ENCODE measurements around the gene POU1F1.
"Not testable (repeated sequence)": the region's sequence is repeated elsewhere in the genome, so short reads cannot be mapped to it uniquely, and the experiment has no call there.

POU1F1 gene

DNA sequence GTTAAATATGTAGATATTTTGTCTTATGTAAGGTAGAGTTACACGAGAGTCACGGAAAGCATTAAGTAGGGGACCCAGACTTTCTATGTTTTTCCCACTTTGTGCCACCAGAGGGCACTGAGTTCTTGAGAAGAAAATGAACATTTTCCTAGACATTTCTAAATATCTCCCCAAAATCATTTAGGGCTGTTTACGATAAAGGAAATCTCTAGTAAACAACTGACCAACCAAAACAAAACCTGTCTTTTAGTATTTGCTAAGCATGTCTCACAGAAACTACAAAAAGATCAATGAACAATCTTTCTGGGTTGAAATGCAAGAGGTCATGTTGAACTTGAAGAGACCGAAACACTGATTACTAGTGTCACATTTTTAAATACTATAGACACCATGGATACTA is 16.1 kb downstream of the POU1F1 start:
- DNase-seq (ENCODE audit: extremely low read depth in 1 of 2, low read depth in 1 of 2), result peak in 1 of 2 donors; percentile 16

DNA sequence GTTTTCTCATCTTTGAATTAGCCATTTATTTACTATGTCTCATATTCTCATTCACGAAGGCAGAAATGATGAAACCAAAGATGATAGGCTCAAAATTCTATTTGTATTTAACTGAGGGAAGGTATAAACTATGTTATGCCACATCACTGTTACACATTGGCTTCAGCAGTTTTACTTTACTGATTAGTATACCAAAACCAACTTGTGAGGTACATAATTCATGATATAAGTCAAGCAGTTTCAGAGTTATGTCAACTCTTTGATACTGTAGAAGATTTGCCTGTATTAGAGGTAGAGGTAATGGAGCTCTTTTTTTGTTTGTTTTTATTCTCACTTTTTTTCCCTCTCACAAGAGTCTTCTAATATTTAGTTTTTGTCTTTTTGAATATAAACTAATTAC is 26.4 kb downstream of the POU1F1 start:
- no peak for DNase-seq (ENCODE audit: extremely low read depth in 1 of 2, low read depth in 1 of 2)

DNA sequence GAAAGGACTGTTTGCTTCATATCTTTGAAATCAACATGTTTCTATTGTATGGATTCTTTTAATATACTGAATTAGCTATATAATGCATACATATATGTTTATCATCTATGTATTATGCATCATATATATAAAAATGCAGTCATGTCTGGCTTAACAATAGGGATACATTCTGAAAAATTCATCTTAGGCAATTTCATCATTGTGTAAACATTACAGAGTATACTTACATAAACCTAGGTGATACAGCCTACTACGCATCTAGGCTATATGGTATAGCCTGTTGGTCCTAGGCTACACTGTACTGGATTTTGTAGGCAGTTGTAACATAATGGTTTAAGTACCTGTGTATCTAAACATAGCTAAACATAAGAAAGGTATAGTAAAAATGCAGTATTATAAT is 27.6 kb downstream of the POU1F1 start:
- no peak for DNase-seq (ENCODE audit: extremely low read depth in 1 of 2, low read depth in 1 of 2)

DNA sequence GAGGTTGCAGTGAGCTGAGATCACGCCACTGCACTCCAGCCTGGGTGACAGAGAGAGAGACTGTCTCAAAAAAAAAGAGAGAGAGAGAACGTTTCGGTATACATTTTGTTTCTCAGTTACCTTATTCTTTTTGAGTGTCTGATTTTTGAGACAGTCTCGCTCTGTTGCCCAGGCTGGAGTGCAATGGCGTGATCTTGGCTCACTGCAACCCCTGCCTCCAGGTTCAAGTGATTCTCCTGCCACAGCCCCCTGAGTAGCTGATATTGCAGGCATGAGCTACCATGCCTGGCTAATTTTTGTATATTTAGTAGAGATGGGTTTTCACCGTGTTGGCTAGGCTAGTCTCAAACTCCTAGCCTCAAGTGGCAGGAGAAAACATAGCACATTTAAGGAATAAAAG is 28.2 kb downstream of the POU1F1 start:
- not testable (repeated sequence) for DNase-seq (ENCODE audit: extremely low read depth in 1 of 2, low read depth in 1 of 2)

DNA sequence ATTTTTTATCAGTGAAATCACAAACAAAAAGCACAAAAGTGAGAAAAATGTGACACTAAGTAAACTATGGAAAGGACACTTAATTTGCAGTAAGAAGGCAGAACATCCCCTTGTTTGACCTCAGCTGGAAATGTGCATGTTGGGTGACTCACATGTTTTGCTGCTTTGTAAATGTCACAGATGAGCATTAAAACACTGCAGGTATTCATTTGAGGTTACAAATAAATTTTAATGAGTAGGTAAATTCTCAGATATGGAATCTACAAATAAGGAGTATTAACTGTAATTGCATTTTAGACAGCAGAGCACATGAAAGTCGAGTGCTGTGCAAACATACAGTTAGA is 29.0 kb downstream of the POU1F1 start:
- no peak for DNase-seq (ENCODE audit: extremely low read depth in 1 of 2, low read depth in 1 of 2)

DNA sequence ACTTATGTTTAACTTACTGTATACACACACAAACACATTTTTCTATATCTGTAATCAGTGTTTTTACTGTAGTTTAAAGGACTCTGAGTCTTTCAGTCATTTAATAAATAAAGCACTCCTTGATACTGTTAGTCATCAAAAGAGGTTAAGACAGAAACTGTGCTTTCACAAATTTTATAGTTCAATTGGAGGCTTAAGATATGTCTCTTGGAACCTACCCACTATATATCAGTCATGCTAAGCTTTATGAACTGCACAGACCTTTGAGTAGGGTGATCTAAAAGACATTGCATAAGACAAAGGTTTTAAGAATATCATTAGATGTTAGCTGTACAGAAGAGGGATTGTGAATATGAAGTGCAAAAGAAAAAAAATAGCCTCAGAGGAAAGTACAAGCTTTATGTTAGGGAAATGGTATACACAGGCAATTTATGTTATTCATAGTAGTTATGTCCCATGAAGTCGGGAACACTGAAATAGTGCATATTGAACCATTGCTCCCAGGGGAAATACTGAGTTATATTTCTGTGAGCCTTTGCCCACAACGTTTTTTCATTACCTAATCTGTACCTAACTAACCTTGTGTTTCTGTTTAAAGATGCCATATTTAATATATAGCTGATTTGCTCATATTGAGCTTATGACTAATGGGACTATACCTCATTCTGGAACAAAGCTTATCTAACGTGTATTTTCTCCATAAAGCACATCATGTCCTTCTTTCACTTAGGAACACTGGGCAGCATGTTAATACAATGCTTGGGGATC is 29.5 kb downstream of the POU1F1 start:
- no peak for DNase-seq (ENCODE audit: extremely low read depth in 1 of 2, low read depth in 1 of 2)

DNA sequence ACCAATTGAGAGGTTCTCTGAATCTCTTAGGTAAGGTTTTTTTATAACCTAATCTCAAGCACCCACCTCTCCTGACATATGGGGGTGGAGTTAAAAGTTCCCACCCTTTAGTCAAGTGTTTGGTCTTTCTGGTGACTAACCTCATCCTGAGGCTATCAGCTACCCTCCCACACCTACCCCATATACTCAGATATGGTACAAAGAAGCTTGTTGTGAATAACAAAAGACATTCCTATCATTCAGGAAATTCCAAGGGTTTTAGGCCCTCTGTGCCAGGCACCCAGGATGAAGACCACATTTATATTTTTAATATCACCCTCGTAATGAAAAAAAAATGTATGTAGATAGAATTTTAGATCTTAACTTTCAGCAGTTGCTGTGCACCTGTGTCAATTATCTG is 40.3 kb downstream of the POU1F1 start:
- no peak for DNase-seq (ENCODE audit: extremely low read depth in 1 of 2, low read depth in 1 of 2)

DNA sequence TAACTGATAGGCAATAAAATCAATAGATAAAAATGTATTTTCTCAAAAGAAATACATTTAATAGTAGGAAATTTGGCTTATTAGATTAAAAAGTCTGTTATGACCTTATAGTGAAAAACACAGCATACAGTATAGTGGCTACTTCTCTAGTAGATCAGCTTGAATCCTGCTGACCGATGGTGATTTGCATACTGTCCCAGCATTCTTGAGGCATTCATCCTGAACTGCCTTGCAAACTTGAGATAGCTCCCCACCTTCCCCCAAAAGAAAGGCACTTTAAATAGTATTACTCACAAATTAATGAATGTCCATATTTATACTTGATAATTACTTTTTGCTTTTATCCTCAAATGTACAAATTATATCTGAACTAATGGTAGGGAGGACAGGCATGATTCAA is 42.6 kb downstream of the POU1F1 start:
- DNase-seq (ENCODE audit: extremely low read depth in 1 of 2, low read depth in 1 of 2), result no peak

DNA sequence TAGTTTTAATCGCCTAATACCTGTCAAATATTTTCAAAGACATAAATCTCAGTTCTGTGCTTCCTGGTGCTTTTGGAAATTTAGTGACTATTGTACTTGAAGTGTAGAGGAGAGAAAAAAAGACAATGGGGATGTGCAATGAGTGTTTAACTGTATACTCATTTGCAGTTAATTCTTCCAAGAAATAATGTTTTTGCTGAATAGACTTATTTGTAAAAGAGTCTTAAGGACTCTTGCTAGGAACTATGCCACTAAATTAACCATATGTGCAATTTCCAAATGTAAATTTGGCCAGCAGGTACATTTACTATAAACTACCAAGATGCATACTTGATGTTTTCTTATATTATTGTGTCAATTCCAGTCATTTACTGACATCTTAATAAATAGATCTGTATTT is 47.3 kb downstream of the POU1F1 start:
- DNase-seq (ENCODE audit: extremely low read depth in 1 of 2, low read depth in 1 of 2), result no peak

DNA sequence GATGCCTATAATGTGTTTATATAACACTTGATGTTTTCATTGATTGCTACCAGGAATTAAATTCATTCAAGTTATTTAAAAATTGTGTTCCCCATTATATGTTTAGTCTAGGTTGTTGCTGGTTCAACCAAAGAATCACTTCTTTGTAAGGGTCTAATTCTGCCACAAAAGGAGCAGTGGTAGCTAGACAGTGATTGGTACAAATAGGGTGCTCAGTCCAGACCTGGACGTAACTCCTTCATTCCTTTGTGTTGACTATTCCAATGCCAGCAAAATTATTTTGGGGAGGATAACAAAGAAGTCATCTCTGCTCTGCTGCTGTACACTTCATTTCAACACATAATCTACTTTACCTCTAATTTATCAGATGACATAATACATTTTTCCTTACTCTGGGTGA is 48.1 kb downstream of the POU1F1 start:
- DNase-seq (ENCODE audit: extremely low read depth in 1 of 2, low read depth in 1 of 2), result no peak

DNA sequence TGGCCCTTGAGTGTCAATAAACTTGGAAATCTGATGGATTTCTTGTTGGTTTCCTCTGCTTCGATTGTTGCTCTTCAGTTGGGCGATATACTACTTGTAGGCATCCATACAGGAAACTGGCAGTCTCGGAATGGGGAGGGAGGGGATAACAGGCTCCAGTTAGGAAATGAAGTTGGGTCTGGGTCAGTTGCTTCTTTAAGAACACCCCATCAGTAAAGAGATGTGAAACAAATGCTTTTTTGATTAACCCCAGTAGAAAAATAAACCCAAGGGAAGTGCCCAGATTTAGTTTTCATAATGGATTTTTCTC is 48.6 kb downstream of the POU1F1 start:
- no peak for DNase-seq (ENCODE audit: extremely low read depth in 1 of 2, low read depth in 1 of 2)

DNA sequence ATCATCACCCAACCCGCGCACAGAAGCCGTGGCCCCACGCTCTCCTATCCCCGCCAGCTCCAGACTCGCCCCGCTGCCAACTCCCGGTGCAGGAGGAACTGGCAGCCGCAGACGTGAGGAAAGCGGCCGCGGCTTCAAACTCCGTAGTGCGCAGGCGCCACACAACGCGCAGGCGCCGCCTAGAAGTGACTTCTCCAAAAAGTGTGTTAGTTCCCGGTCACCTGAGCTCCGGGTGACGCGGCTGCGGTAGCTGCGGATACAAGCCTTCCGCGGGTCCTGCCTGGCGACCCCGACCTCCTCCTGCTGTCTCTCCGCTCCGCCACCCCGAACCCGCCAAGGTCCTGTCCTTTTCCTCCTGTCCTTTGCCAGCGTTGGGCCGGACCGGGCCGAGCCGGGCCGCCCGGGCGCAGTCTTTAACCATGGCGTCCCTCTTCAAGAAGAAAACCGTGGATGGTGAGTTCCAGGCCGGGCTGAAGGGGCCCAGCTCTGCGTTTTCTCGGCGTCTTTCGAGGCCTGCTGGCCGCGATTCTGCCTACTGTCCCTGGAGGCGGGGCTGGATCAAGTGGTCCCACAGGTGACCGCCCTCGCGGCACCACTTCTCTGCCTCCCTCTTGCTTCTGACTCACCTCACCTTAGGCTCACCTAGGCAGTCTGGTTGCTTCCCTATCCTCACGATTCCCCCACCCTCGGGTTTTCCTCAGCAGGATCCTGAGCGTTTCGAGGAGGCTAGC is 49.1 kb downstream of the POU1F1 start, which contains the start of gene CHMP2B:
TSS of gene CHMP2B (plus strand) at position 206 of the 731 bp plus-strand sequence. CDS start at position 420, 214 bp downstream.
- DNase-seq (ENCODE audit: extremely low read depth in 1 of 2, low read depth in 1 of 2), result peak; percentile 73 to 84

DNA sequence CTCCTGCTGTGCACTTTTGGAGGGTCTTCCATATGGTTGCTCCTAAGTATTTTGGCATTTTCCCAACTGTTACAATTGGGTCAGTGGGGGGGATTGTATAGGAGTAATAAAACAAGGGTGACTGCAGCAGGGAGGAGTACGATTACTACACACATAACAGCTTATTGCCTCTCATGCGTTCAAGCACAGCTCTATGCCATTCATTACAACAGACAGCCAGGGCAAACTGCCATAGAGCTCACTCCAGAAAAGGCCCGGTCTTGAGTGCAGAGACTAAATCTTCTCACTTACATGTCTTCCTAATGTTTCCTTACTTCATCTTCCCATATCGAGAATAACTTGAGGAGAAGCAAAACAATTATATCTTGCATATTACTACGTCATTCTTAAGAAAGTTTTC is 50.7 kb downstream of the POU1F1 start:
- no peak for DNase-seq (ENCODE audit: extremely low read depth in 1 of 2, low read depth in 1 of 2)

DNA sequence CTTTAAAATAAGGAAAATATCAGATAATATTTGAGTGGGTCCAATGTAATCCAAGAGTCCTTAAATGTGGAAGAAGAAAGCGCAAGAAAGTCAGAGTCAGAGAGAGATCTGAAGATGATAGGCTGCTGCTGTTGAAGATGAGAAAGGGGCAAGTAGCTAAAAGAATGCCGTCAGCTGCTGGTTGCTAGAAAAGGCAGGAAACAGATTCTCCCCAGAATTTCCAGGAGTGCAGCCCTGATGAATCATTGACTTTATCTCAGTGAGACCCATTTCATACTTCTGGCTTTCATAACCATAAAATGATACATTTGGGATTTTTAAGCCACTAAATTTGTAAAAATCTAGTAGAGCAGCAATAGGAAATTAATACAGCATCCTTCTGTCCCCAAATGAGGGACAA is 56.8 kb downstream of the POU1F1 start:
- DNase-seq (ENCODE audit: extremely low read depth in 1 of 2, low read depth in 1 of 2), result no peak

DNA sequence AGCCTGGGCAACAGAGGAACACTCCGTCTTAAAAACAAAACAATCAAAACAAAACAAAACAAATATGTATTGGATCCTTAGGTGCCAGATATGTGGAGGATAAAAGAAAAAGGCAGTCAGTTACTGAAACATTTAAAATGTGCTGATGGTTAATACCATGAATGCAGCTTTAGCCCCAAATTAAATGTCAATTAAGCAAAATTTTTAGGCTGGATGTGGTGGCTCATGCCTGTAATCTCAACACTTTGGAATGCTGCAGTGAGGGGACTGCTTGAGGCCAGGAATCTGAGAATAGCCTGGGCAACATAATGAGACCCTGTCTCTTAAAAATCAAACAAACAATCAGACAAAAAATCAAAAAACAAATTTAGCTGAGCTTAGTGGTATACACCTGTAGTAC is 57.8 kb downstream of the POU1F1 start:
- DNase-seq (ENCODE audit: extremely low read depth in 1 of 2, low read depth in 1 of 2), result no peak
